B cell (primary cell): ENCODE measurements around the gene ANKS6.

Source experiments
- CTCF ChIP-seq: fragments of 200-600 bp; IDR thresholded peaks from one replicate; pipeline ENCODE4 v1.8.0; 2022; ENCODE audit warnings: antibody characterized with exemption, mild to moderate bottlenecking
- EZH2 ChIP-seq: IDR thresholded peaks from 2 replicates; pipeline ENCODE4 v1.6.1; 2012; ENCODE audit warnings: borderline replicate concordance, low read depth, mild to moderate bottlenecking, moderate library complexity, low read length; ENCODE audit not compliant: insufficient read depth, poor library complexity, severe bottlenecking

GRCh38 chr9:98807814-98808195 lies 11.4 kb upstream of the ANKS6 start:
- TF ChIP-seq CTCF: no peak
- TF ChIP-seq EZH2: no peak
